Activated T-cell treated with anti-CD3 and anti-CD28 coated beads, Interleukin-2, amount 50 U/mL, for 72 hours (primary cell): ENCODE data around the gene ADAMTS2. TPM values are rescaled to one million over a fixed set of nuclear protein-coding genes. Genes with fewer than 3 reads are reported as not detected.
"Not testable (repeated sequence)": the region's sequence is repeated elsewhere in the genome, so short reads cannot be mapped to it uniquely, and the experiment has no call there.

ENCODE experiments used
- ATAC-seq, 2 donors: fragments of 150-1000 bp; cut with Tn5 transposase; replicated peaks in 1 of 2; 2 replicates each; pipeline ENCODE4 v1.10.0; 2021; ENCODE audit warnings: moderate library complexity in 2 of 2, mild to moderate bottlenecking in 1 of 2
- DNase-seq, 2 donors: peaks; one replicate each; pipeline ENCODE4 v3.0.0; 2021 to 2022; ENCODE audit warnings: mixed read lengths in 1 of 2
- H3K27ac Mint-ChIP-seq: one replicate; pipeline ENCODE4 v1.8.0; 2022; ENCODE audit warnings: mild to moderate bottlenecking, moderate library complexity, mixed read lengths
- H3K27me3 Mint-ChIP-seq: one replicate; pipeline ENCODE4 v1.8.0; 2022; ENCODE audit warnings: low read depth, mixed read lengths
- H3K36me3 Mint-ChIP-seq, 2 donors: one replicate each; pipeline ENCODE4 v1.8.0; 2022; ENCODE audit warnings: mixed read lengths in 2 of 2, mild to moderate bottlenecking in 1 of 2; ENCODE audit not compliant: insufficient read depth in 2 of 2
- H3K4me1 Mint-ChIP-seq: one replicate; pipeline ENCODE4 v1.8.0; 2022; ENCODE audit warnings: low read depth, mixed read lengths
- H3K4me3 Mint-ChIP-seq, 2 donors: one replicate each; pipeline ENCODE4 v1.8.0; 2022; ENCODE audit warnings: mild to moderate bottlenecking in 2 of 2, mixed read lengths in 2 of 2, moderate library complexity in 2 of 2
- H3K9me3 Mint-ChIP-seq, 2 donors: one replicate each; pipeline ENCODE4 v1.8.0; 2022; ENCODE audit warnings: mixed read lengths in 2 of 2
- total RNA-seq, 2 donors: library from RNA; stranded (reverse); gene quantifications; one replicate each; pipeline ENCODE4 v1.2.3, GENCODE V29; 2022

ADAMTS2 gene
- total RNA-seq, 2 donors from 2014 or later: not detected

- DNase-seq (no peak), ATAC-seq (no peak)
- H3K27ac Mint-ChIP-seq: no peak overlapping the region
- no peaks in the 10 kb centered on the region for H3K4me1 Mint-ChIP-seq
- H3K27me3 Mint-ChIP-seq: no peaks in the 10 kb centered on the region
- H3K36me3 Mint-ChIP-seq: no peaks in the 10 kb centered on the region
- peaks cover 0 to 2% of the 10 kb centered on the region in 2 donors for H3K9me3 Mint-ChIP-seq
- H3K4me3 Mint-ChIP-seq: no peak overlapping the region
Observed at GRCh38 chr5:179294891-179295777, 50.1 kb downstream of the ADAMTS2 start.

- H3K4me1 Mint-ChIP-seq: no peaks in the 10 kb centered on the region
- DNase-seq: no peak
- no peaks in the 10 kb centered on the region for H3K9me3 Mint-ChIP-seq
- H3K27me3 Mint-ChIP-seq: no peaks in the 10 kb centered on the region
- no peak for ATAC-seq
- no peaks in the 10 kb centered on the region for H3K36me3 Mint-ChIP-seq
- no peak overlapping the region for H3K27ac Mint-ChIP-seq
- H3K4me3 Mint-ChIP-seq: no peak overlapping the region
Observed at GRCh38 chr5:179294131-179294780, 51.0 kb downstream of the ADAMTS2 start.

DNA sequence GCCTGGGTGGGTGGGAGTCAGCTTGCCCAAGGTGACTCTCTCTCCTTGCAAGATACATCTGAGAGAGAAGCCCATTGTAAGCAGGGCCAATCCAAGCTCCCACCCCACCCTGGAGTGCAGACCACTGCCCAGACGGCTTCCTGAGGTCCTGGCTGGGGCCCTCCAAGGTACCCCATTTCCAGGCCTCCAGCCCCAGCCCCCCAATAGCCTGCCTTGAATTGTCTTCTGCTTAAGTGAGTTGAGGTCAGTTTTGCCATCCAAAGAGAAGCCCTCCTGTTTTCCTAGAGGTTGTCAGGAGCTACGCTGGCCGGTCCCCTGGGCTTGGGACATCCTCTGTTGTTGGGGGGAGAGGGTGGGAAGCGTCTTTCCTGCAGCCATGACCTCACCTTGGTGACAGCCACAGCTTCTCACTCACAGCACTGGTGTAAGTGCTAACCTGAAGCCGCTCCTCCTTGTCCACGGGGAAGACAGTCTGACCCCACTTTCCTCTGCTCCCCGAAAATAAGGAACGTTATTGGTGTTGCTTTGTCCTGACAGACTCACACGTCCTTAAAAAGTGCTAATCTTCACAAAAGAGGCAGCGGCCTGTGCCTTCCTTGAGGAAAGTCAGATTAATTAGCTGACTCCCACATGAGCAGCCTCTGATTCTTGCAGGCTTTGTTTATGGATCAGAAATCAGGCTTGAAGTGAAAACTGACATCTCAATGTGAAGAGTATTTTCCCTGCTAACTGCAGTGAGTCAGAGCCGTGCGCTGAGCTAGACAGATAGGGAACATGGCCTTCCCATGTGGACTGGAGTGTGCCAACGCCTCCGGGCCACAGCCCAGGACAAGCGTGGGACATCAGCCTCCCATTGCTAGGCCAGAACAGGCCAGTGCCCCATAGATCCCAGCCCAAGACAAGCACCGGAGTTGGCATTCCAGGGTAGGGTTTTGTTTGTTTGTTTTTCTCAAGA is 52.3 kb downstream of the ADAMTS2 start:
- Mint-ChIP-seq H3K4me1 (no peaks in the 10 kb centered on the region), H3K27ac (no peak overlapping the region), H3K36me3 (no peaks in the 10 kb centered on the region), H3K9me3 (no peaks in the 10 kb centered on the region), H3K27me3 (no peaks in the 10 kb centered on the region), H3K4me3 (no peak overlapping the region)
- DNase-seq (no peak), ATAC-seq (no peak)

GRCh38 chr5:179292202-179292601 is 53.1 kb downstream of the ADAMTS2 start:
- Mint-ChIP-seq H3K9me3 (no peaks in the 10 kb centered on the region), H3K27ac (no peak overlapping the region), H3K36me3 (no peaks in the 10 kb centered on the region), H3K27me3 (no peaks in the 10 kb centered on the region), H3K4me3 (no peak overlapping the region), H3K4me1 (no peaks in the 10 kb centered on the region)
- DNase-seq (no peak), ATAC-seq (no peak)

GRCh38 chr5:179290681-179291540 is 54.4 kb downstream of the ADAMTS2 start:
- Mint-ChIP-seq H3K27ac (no peak overlapping the region), H3K36me3 (no peaks in the 10 kb centered on the region), H3K27me3 (no peaks in the 10 kb centered on the region), H3K4me3 (no peak overlapping the region), H3K9me3 (no peaks in the 10 kb centered on the region), H3K4me1 (no peaks in the 10 kb centered on the region)
- ATAC-seq (no peak), DNase-seq (no peak)

DNA sequence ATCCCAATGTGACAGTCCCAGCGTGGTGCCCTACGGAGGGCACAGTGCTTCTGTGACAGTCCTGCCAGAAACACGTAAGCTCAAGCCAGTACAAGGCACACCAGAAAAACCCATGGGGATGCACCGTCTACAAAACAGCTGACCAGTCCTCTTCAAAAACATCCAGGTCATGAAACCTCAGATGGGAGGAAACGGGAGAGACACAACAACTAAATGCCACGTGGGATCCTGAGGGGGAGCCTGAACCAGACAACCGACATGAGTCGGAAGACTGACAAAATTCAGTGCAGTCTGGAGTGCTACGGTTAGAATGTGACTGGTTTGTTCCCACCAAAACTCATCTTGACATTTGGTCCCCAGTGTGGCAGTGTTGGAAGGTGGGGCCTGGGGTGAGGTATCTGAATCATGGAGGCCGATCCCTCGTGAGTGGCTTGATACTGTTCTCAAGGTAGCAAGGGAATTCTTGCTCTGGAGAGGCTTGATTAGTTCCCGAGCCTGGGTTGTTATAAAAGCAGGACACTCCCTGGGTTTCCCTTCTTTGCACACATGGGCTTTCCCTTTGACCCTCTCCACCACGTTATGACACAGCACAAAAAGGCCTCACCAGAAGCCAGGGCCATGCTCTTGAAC is 55.4 kb downstream of the ADAMTS2 start:
- H3K4me1 Mint-ChIP-seq: no peaks in the 10 kb centered on the region
- DNase-seq (no peak), ATAC-seq (no peak)
- H3K27ac Mint-ChIP-seq: no peak overlapping the region
- H3K4me3 Mint-ChIP-seq: no peak overlapping the region
- H3K36me3 Mint-ChIP-seq: no peaks in the 10 kb centered on the region
- no peaks in the 10 kb centered on the region for H3K9me3 Mint-ChIP-seq
- H3K27me3 Mint-ChIP-seq: no peaks in the 10 kb centered on the region

DNA sequence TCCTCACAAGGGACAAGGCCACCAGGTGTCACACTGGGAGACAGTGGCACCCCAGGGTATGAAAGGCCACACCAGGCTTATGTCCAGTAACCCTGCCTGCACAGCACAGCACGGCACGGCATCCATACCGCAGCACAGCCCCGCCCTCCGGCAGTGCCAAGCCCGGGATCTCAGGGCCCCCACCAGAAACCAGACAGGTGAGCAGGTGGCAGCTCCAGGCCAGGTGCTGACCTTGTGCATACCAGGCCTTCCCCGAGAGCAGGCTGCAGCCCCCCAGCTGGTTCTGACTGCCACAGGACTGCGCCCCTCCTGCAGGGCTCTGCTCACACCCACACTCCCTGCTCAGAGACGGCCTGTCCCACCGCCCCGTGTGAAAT is 56.5 kb downstream of the ADAMTS2 start:
- Mint-ChIP-seq H3K4me1 (no peaks in the 10 kb centered on the region), H3K27me3 (no peaks in the 10 kb centered on the region), H3K27ac (no peak overlapping the region), H3K9me3 (no peaks in the 10 kb centered on the region), H3K4me3 (no peak overlapping the region), H3K36me3 (no peaks in the 10 kb centered on the region)
- ATAC-seq (no peak), DNase-seq (no peak)

DNA sequence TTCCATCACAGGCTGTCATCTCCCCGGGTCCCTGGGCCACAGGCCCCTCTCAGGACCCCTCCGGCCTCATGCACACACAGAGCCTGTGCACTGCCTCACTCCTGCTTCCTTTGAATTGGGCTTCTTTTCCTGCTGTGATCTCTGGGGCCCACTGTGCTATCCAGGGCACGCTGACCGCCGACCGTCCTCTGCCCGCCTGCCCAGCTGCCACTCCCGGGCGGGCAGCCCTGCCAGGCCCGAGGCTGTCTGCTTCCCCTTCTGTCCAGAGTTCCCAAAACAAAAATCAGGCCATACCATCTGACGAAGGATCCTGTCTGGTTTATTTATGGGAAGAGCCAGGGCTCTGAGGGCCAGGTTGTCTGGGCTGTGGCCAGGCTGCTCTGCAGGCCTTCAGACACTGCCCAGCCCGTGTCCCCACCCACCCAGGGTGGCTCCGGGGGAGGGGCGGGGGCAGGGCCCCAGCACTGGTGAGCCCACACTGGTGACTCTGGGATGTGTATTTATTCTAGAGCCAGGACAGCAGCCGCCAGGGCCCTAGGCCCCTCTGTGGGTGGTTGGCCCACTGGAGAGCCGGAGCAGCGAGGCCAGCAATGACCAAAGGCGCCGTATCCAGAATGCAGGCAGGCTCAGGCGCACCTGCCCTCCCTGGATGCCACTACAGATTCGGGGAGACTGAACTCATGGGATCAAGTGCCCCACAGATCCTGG is 57.0 kb downstream of the ADAMTS2 start:
- no peaks in the 10 kb centered on the region for H3K4me1 Mint-ChIP-seq
- DNase-seq (no peak), ATAC-seq (no peak)
- H3K27me3 Mint-ChIP-seq: no peaks in the 10 kb centered on the region
- H3K27ac Mint-ChIP-seq: no peak overlapping the region
- no peak overlapping the region for H3K4me3 Mint-ChIP-seq
- H3K36me3 Mint-ChIP-seq: no peaks in the 10 kb centered on the region
- no peaks in the 10 kb centered on the region for H3K9me3 Mint-ChIP-seq

DNA sequence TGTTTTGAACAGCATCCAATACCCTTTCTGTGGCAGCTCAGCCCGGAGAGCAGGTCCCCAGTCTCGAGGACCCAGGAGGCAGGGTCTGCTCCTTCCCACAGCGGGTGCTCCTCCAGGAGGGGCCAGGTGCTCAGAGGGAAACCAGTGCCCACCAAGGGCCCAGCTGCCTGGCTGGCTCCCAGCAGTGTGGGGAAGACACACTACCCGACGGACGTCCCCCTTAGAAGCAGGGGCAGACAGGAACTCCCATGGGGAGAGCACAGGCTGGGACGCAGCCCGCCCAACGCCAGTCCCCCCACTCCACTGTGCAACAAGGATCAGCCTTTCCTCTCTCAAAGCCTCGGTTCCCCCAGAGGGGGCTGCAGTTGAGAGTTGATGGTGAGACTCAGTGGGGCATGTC is 57.6 kb downstream of the ADAMTS2 start:
- no peak overlapping the region for H3K4me3 Mint-ChIP-seq
- H3K4me1 Mint-ChIP-seq: no peaks in the 10 kb centered on the region
- H3K27me3 Mint-ChIP-seq: no peaks in the 10 kb centered on the region
- ATAC-seq (no peak), DNase-seq (no peak)
- H3K9me3 Mint-ChIP-seq: no peaks in the 10 kb centered on the region
- H3K36me3 Mint-ChIP-seq: no peaks in the 10 kb centered on the region
- H3K27ac Mint-ChIP-seq: no peak overlapping the region

DNA sequence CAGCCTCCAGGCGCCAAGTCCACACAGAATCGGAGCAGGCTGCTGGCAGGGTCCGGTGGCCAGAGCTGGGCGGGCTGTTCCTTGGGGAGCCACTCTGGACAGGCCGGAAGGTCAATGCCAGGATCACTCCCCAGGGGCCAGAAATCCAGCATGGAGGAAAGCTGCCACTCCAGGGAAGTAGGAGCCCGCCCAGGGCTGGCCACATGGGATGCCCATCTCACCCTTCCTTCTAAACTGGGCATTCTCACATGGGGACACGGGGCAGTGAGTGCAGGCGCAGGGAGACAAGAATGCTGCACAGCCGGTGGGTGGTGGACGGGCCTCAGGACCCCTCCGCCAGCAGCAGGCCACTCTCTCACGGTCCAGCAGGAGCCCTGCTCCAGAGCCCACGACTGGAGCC is 58.2 kb downstream of the ADAMTS2 start:
- Mint-ChIP-seq H3K9me3 (no peaks in the 10 kb centered on the region), H3K36me3 (no peaks in the 10 kb centered on the region), H3K4me1 (no peaks in the 10 kb centered on the region), H3K27ac (no peak overlapping the region), H3K4me3 (no peak overlapping the region), H3K27me3 (no peaks in the 10 kb centered on the region)
- no peak for ATAC-seq
- DNase-seq: no peak

DNA sequence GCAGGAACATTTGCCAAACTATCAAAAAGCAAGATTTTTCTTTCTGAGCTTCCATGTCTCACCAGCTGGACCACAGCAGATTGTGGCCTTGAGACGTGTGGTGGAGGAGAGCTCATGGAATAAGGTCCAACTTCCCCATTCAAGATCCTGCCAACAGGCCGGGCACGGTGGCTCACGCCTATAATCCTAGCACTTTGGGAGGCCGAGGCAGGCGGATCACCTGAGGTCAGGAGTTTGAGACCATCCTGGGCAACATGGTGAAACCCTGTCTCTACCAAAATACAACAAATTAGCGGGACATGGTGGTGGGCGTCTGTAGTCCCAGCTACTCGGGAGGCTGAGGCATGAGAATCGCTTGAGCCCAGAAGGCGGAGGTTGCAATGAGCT is 59.5 kb downstream of the ADAMTS2 start:
- not testable (repeated sequence) for H3K4me3 Mint-ChIP-seq

More for the DNA sequence above, 59.5 kb downstream of the ADAMTS2 start:
- not testable (repeated sequence) for H3K27me3 Mint-ChIP-seq, ATAC-seq, DNase-seq, H3K4me1 Mint-ChIP-seq, H3K36me3 Mint-ChIP-seq, H3K27ac Mint-ChIP-seq, H3K9me3 Mint-ChIP-seq
